Subcutaneous abdominal adipose tissue (tissue), 5 donors: ENCODE results near the gene CCDC142.

Source experiments
- H3K27ac ChIP-seq: one replicate; pipeline ENCODE4 v1.7.0; 2013; ENCODE audit warnings: low read depth, mild to moderate bottlenecking, inconsistent platforms, low read length, moderate library complexity
- H3K27me3 ChIP-seq, 5 donors: one replicate each; pipeline ENCODE4 v1.7.0; 2013; ENCODE audit warnings: low read length in 5 of 5, inconsistent platforms in 1 of 5; ENCODE audit not compliant: control insufficient read depth in 5 of 5, insufficient read depth in 4 of 5
- H3K36me3 ChIP-seq, 5 donors: one replicate each; pipeline ENCODE4 v1.7.0; 2013; ENCODE audit warnings: low read length in 5 of 5; ENCODE audit not compliant: control insufficient read depth in 5 of 5, insufficient read depth in 5 of 5
- H3K4me1 ChIP-seq, 5 donors: one replicate each; pipeline ENCODE4 v1.7.0; 2013; ENCODE audit warnings: low read length in 5 of 5, mild to moderate bottlenecking in 3 of 5, moderate library complexity in 1 of 5; ENCODE audit not compliant: control insufficient read depth in 5 of 5, insufficient read depth in 5 of 5
- H3K4me3 ChIP-seq, 5 donors: one replicate each; pipeline ENCODE4 v1.7.0; 2013; ENCODE audit warnings: low read length in 5 of 5, low read depth in 1 of 5
- H3K9ac ChIP-seq, 5 donors: one replicate each; pipeline ENCODE4 v1.7.0; 2013; ENCODE audit warnings: low read length in 5 of 5, mild to moderate bottlenecking in 4 of 5, moderate library complexity in 3 of 5
- H3K9me3 ChIP-seq, 5 donors: one replicate each; pipeline ENCODE4 v1.7.0; 2013; ENCODE audit warnings: low read length in 5 of 5; ENCODE audit not compliant: control insufficient read depth in 5 of 5
- donor health status: healthy.
- donor health status: healthy.
- donor health status: healthy.
- donor health status: healthy.
- donor health status: healthy.

The CCDC142 gene

DNA sequence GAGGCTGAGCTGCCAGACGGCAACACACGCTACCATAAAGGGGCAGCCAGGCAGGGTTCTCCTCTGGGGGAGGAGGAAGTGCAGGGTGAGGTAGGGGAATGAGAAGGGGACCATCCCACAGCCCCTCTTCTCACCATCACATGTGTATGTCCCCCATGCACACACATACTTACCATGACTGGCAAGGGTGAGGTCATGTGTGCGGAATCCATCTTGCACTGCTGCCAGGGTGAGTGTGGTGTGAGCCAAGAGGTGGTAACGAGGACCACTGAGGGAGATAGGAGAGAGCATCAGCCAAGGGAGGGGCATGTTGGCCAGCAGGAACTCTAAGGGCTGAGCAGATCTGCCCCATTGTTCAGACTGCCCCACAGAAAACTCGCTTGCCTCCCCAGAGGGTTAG, 54.1 kb downstream of the CCDC142 start:
- no peaks in the 10 kb centered on the region for H3K9me3 ChIP-seq
- peaks cover 3 to 76% (median 64%) of the 10 kb centered on the region in 5 donors for H3K36me3 ChIP-seq
- H3K27me3 ChIP-seq = no peaks in the 10 kb centered on the region
- no peak overlapping the region for H3K27ac ChIP-seq
- no peaks in the 10 kb centered on the region for H3K4me1 ChIP-seq
- no peak overlapping the region for H3K9ac ChIP-seq
- no peak overlapping the region for H3K4me3 ChIP-seq

DNA sequence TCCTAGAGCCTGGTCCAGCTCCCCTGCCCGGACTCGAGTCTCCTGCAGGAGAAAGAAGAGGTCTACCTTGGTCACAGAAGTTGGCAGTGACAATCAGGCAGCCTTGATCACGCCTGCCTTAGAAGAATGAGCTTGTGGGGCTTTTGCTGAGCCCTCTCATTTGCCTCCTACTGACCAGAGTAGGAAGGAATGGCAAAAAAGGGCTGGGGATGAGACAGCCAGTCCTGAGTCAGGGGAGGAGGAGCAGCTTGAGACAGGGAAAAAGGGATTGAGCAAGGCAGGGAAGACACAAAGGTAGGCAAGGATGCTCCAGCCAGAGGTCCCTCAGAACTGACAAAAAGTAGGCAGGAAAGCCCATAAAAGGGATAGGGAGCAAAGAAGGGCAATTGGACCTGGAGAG, 55.2 kb downstream of the CCDC142 start:
- H3K27me3 ChIP-seq = no peaks in the 10 kb centered on the region
- no peak overlapping the region for H3K27ac ChIP-seq
- H3K36me3 ChIP-seq = peaks cover 3 to 75% (median 64%) of the 10 kb centered on the region in 5 donors
- no peaks in the 10 kb centered on the region for H3K9me3 ChIP-seq
- no peak overlapping the region for H3K9ac ChIP-seq
- no peaks in the 10 kb centered on the region for H3K4me1 ChIP-seq
- H3K4me3 ChIP-seq = no peak overlapping the region

DNA sequence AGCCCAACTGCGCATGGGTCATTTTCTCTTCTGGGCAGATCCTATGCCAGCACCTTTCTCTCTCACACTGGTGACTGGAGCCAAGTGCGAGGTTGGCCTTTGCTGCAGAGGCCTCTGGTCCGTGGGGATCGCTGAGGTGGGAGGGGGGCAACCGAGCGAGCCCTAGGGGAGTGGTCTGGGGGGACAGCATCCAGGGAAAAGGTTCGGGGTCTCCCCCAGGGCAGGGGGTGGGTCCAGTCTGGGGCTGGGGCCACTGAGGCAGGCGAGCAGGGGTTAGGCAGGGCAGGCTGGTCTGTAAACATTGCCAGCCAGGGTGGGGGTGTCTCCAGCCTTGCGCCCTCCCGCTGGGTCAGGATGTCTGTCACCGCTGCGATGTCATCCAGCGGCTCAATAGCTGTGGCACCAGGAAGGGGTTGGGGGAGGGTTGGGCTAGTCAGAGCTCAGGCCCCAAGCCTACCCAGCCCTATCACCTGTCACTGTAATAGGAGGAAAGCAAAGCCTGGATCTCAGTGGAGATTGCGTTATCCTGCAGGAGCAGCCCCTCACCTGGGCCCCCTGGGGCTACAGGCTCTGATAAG, 56.5 kb downstream of the CCDC142 start:
- Histone ChIP-seq H3K9ac (no peak overlapping the region), H3K4me1 (peaks cover 0 to 11% (median 10%) of the 10 kb centered on the region in 5 donors), H3K4me3 (no peak overlapping the region), H3K9me3 (no peaks in the 10 kb centered on the region), H3K27ac (no peak overlapping the region), H3K36me3 (peaks cover 0 to 64% (median 51%) of the 10 kb centered on the region in 5 donors), H3K27me3 (peaks cover 0 to 9% (median 4%) of the 10 kb centered on the region in 5 donors)

DNA sequence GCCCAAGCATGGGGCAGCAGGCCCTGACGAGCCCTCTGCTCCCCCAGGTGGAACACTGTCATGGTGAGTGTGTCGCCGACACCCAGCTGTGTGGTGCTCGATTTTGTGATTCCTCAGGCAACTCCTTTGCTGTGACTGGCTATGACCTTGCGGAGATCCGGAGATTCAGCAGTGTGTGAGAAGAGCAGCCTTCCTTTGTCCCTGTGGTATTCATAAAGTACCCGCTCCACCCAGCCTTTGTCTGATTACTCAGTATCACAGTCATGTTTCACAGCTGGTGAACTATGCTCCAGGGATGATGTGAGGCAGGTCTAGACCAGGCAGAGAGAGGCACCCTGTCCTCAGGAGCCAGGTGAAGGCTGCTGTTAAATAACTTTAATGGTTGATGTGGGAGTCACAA, 57.3 kb downstream of the CCDC142 start:
- Histone ChIP-seq H3K36me3 (peaks cover 0 to 56% (median 45%) of the 10 kb centered on the region in 5 donors), H3K27me3 (peaks cover 0 to 9% (median 4%) of the 10 kb centered on the region in 5 donors), H3K4me1 (peaks cover 0 to 17% (median 15%) of the 10 kb centered on the region in 5 donors), H3K27ac (no peak overlapping the region), H3K4me3 (no peak overlapping the region), H3K9me3 (no peaks in the 10 kb centered on the region), H3K9ac (no peak overlapping the region)

DNA sequence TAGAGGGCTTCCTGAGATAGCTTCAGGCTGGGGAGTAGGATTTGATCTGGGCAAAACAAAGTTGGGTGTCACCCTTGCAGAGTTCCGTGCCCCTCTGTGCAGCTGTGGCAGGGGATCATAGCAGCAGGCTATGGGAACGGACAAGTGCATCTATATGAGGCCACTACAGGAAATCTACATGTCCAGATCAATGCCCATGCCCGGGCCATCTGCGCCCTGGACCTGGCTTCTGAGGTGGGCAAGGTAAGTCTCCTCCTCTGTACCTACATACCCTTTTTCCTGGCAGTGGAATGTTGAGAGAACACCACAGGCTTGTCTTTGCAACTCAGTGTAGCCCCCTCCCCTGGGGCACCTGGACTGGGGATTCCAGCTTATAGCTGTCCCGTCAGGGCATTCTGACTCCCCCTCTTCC, 57.8 kb downstream of the CCDC142 start:
- no peak overlapping the region for H3K27ac ChIP-seq
- H3K4me1 ChIP-seq = peaks cover 0 to 17% (median 15%) of the 10 kb centered on the region in 5 donors
- peaks cover 0 to 51% (median 40%) of the 10 kb centered on the region in 5 donors for H3K36me3 ChIP-seq
- H3K4me3 ChIP-seq = no peak overlapping the region
- no peaks in the 10 kb centered on the region for H3K9me3 ChIP-seq
- no peak overlapping the region for H3K9ac ChIP-seq
- H3K27me3 ChIP-seq = peaks cover 0 to 9% (median 4%) of the 10 kb centered on the region in 5 donors

DNA sequence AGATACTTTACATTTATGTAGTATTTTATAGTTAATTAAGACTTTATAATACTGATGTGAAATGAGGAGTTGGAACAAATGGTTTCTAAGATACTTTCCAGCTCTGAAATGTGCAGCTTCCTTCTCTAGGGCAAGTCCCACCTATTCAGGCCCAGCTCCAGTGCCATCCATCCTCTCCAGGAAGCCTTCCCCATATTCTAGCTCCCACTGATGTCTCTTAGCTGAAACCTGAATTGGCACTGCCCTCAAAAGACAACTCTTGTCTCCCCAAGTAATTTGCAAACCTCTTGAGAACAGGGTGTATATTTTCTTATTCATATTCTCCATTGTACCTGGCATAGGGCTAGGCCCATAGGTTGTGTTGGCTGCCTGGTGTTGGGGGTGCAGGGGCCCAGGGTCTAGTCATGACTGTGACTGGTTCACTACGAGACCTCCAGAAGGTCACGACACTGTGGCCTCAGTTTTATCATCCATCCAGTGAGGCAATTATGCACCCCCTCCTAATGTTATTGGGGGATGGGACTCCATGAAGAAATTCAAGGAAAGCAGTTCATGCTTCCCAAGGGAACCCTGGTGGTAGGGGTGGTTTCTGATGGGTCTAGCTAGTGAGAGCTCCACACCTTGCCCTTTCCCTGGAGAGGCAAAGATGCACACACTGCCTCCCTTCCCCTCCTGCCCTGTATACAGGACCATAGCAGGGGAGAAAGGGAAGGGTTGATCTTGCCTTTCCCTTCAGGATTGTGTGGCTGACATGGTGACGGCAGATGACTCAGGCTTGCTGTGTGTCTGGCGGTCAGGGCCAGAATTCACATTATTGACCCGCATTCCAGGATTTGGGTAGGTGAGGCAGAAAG, 58.4 kb downstream of the CCDC142 start:
- Histone ChIP-seq H3K9me3 (no peaks in the 10 kb centered on the region), H3K27me3 (peaks cover 0 to 9% (median 4%) of the 10 kb centered on the region in 5 donors), H3K36me3 (peaks cover 0 to 44% (median 34%) of the 10 kb centered on the region in 5 donors), H3K27ac (no peak overlapping the region), H3K9ac (no peak overlapping the region), H3K4me1 (peaks cover 0 to 17% (median 15%) of the 10 kb centered on the region in 5 donors), H3K4me3 (no peak overlapping the region)
